GM19238 (cell line): Measurements from ENCODE around the gene AHCYL1.

ENCODE experiments used
- DNase-seq: peaks from one replicate; pipeline ENCODE4 v3.0.0; 2011; ENCODE audit warnings: low spot score; ENCODE audit not compliant: insufficient read length

AHCYL1 gene

GRCh38 chr1:110035236-110035752 lies 50.7 kb downstream of the AHCYL1 start:
- DNase-seq = no peak

- DNase-seq = no peak
Measured at GRCh38 chr1:110038271-110038670, 53.7 kb downstream of the AHCYL1 start.

- DNase-seq = no peak
Measured at GRCh38 chr1:110039641-110040040, 55.1 kb downstream of the AHCYL1 start.

GRCh38 chr1:110040548-110040947 lies 56.0 kb downstream of the AHCYL1 start:
- DNase-seq = no peak

- no peak for DNase-seq
Measured at GRCh38 chr1:110043016-110043415, 58.5 kb downstream of the AHCYL1 start.

- DNase-seq = no peak
Measured at GRCh38 chr1:110047463-110047862, 62.9 kb downstream of the AHCYL1 start.

GRCh38 chr1:110048240-110048639 lies 63.7 kb downstream of the AHCYL1 start:
- no peak for DNase-seq

- no peak for DNase-seq
Measured at GRCh38 chr1:110048923-110049601, 64.5 kb downstream of the AHCYL1 start.

- DNase-seq = no peak
Measured at GRCh38 chr1:110049801-110050601, 65.4 kb downstream of the AHCYL1 start.

GRCh38 chr1:110050602-110051261 lies 66.2 kb downstream of the AHCYL1 start:
- DNase-seq = no peak

GRCh38 chr1:110051262-110051648 lies 66.7 kb downstream of the AHCYL1 start:
- DNase-seq = no peak

- DNase-seq = peak; percentile 64
Measured at GRCh38 chr1:110053552-110054428, 69.2 kb downstream of the AHCYL1 start.

- DNase-seq = no peak
Measured at GRCh38 chr1:110055493-110056284, 71.1 kb downstream of the AHCYL1 start.

- DNase-seq = no peak
Measured at GRCh38 chr1:110056285-110056683, 71.7 kb downstream of the AHCYL1 start.

- no peak for DNase-seq
Measured at GRCh38 chr1:110056776-110057175, 72.2 kb downstream of the AHCYL1 start.

GRCh38 chr1:110057963-110058518 lies 73.5 kb downstream of the AHCYL1 start:
- no peak for DNase-seq

GRCh38 chr1:110058591-110058990 lies 74.0 kb downstream of the AHCYL1 start:
- no peak for DNase-seq

- DNase-seq = no peak
Measured at GRCh38 chr1:110059133-110059863, 74.7 kb downstream of the AHCYL1 start.

- no peak for DNase-seq
Measured at GRCh38 chr1:110060034-110060661, 75.6 kb downstream of the AHCYL1 start.
